GM21576 (cell line): ENCODE measurements around the gene ABTB1.
"Not testable (repeated sequence)": the region's sequence is repeated elsewhere in the genome, so short reads cannot be mapped to it uniquely, and the experiment has no call there.

Experiments used
- ATAC-seq: cut with Tn5 transposase; IDR thresholded peaks from one replicate; pipeline ENCODE4 v1.9.1; 2021; ENCODE audit warnings: mild to moderate bottlenecking, moderate library complexity; ENCODE audit not compliant: unreplicated experiment

The ABTB1 gene

DNA sequence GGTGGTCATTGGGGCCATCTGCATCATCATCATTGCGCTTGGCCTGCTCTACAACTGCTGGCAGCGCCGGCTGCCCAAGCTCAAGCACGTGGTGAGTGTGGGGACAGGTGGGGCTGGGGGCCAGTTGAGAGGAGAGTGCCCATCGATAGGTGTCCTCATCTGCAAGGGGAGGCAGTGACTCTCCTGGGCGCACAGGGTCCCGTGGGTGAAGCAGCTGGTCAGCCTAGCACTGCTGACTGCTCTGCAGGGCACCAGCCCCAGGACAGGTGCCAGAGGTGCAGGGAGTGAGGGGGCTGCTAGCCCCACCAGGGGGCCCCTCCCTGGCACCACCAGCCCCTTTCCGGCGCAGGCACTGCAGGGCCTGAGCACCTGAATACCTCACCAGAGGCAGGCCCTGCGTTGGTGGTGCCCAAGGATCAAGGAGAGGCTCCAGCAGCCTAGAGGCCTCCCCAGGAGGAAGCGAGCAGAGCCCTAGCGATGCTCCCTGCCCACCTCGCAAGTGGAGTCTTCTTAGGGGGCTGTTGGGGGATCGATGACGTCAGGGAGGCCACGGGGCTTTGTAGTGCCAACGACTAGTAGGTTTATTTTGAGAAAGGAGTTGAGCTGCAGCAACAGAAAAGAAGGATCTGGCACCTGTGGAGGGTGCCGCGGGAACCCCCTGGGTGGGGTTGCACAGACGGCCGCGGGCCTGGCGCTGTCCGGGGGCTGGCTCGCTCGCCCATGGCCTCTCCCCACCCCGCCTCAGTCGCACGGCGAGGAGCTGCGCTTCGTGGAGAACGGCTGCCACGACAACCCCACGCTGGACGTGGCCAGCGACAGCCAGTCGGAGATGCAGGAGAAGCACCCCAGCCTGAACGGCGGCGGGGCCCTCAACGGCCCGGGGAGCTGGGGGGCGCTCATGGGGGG is 976 bp upstream of the ABTB1 start:
- ATAC-seq, result peak; percentile 19

DNA sequence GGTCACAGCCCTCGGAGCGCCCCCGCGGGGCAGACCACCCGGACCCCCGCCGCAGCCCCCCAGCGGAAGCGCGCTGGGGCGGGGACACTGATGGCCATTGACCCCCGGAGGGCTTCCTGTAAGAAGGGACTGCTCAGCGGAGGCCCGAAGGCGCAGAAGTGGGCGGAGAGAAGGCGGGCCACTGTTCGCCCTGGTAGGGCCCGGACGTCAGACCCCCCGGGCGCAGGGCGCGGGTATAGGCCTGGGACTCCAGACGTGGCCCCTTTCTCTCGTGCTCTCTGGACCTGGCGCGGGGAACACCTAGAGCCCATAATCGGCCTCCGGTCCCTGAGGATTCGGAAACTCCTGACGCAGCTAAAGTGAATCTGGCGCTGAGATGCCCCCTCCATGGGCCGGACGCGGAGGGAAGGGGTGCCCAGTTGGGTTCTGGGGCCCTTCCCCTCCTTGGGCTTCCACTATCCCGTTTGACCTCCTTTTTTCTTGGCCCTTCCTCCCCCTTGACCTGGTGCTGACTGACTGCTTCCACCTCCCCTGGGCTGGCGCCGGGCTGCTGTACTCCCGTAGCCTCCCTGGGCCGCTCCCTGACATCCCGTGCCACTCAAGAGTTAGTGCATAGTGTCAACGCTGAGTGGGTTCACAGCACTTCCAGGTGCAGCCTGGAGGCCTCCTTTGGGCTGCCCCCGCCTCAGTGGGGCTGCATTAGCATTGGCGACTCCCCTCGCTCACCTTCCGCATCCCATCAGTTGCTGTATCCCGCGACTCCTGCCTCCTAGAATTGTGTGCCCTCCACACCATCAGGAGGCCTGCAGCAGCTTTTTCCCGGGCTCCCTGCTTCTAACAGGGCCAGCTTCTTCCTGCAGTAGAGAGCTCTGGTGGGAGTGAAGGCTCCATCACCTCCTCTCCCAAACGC is 694 bp downstream of the ABTB1 start:
- ATAC-seq, result peak; percentile 30

DNA sequence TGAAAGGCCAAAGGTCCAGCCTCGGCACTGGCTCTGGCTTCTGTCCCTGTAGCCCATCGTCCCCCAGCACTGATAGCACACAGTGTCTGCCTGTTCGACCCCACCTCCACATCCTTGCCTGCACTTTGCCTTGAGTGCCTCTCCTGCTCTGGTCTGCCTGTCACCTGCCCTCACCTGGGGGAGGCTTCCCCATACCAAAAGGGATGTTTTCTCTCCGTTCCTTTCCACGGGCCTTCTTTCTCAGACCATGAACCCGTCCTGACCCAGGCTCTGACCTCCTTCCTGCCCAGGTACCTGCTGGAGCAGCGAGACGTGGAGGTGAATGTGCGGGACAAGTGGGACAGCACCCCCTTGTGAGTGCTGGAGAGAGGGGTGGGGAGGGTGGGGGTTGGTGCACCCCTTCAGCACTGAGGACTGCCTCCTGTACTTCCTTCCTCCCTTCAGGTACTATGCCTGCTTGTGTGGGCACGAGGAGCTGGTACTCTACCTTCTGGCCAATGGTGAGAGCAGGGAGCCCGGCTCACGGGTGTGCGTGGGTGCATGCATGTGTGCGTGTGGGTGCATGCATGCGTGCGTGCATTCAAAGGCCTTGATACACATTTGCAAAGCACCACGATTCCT is 1.5 kb downstream of the ABTB1 start:
- no peak for ATAC-seq

DNA sequence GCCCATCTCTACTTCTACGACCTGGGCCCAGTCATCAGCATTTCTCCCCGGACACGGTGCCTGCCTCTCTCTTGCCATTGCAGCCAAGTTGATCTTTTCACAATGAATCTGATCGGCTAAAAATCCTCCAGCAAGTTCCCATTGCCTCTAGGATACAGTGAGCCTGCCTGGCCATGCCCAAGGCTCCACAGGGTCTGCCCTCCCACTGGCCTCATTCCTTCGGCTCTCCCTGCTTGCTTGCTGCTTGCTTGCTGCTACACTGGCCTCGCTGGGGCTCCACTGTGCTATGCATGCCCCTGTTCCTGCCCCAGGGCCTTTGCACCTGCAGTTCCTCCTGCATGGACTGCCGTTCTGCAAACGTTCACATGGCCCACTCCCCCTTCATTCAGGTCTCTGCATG is 2.0 kb downstream of the ABTB1 start:
- ATAC-seq, result no peak

DNA sequence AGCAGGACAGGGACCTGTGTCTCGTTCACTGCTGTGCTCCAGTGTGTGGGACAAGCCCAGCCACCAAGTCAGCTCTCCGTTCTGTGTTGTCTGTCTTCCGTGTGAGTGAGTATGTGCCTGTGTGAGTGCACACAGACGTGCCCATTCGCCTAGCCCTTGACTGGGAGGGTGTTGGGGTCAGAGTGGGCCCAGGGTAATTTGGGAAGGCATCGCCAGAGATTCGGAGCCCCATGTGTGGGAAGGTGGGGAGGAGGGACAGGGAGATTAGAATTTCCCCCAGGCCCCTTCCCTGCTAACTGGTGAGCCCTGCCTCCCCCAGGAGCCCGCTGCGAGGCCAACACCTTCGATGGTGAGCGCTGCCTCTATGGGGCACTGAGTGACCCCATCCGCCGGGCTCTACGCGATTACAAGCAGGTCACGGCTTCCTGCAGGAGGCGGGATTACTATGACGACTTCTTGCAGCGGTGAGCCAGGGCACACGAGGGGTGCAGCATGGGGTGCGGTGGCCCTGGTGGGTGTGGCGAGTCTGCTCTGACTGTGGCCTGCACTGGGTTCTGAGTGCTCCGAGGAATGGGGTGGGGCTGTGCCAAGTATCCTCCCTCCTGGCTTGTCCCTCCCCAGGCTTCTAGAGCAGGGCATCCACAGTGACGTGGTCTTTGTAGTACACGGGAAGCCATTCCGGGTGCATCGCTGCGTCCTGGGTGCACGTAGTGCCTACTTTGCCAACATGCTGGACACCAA is 3.1 kb downstream of the ABTB1 start:
- ATAC-seq, result no peak

DNA sequence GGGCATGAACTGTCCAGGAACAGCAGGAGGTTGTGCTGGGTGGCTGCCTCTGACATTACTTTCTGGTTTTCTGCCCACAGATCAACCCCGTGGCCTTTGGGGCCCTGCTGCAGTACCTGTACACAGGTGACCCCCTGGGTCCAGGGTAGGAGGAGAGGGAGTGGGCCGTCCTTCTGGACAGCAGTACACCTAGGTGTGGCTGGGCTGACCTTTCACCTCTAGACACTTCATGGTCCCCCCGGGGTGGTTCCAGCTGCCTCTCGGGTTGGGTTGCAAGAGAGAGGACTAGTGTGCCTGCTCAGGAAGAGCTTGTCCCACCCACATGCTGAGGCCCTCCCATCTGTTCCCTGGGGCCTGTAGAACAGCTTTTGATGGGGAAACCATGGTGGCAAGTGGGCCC is 3.7 kb downstream of the ABTB1 start:
- ATAC-seq, result no peak

DNA sequence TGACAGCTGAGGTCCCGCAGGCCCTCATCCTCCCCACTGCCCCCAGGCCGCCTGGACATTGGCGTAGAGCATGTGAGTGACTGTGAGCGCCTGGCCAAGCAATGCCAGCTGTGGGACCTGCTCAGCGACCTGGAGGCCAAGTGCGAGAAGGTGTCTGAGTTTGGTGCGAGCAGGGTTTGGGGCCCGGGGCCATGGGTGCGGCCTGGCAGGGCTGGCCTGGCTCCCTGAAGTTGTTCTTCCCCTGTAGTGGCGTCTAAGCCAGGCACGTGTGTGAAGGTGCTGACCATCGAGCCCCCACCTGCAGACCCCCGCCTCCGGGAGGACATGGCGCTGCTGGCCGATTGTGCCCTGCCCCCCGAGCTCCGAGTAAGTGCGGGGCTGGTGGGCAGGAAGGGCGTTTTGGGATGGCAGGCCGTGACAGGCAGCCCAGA is 4.2 kb downstream of the ABTB1 start:
- ATAC-seq, result no peak

DNA sequence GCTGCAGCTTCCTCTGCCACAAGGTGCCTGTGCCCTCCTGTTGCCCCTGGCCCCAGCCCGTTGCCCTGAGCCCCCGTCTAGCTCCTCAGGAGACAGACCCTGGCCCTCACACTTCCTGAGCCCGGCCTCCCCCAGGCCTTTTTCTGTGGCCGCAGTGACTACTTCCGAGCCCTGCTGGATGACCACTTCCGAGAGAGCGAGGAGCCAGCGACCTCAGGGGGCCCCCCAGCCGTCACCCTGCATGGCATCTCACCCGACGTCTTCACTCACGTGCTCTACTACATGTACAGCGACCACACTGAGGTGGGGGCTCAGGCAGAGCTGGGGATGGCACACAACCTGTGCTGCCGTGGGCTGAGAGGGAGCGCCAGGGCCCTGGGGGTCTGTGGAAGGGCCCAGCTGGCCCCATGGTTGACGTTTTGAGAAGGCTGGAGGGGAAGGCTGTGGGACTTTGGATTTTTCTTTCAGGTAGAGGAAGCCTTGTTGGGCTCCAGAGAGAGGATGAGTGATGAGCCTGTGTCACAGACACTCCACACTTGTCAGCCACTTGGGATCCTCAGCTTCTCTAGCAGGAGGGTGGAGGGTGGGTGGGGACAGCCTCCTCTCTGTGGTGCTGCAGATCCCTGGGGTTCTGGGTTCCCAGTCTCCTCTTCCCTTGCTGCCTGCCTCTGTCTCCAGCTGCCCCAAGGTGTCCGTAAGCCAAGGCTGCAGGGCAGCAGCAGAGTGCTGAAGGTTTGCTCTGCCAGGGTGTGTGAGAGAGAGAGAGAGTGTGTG is 5.0 kb downstream of the ABTB1 start:
- ATAC-seq, result no peak

DNA sequence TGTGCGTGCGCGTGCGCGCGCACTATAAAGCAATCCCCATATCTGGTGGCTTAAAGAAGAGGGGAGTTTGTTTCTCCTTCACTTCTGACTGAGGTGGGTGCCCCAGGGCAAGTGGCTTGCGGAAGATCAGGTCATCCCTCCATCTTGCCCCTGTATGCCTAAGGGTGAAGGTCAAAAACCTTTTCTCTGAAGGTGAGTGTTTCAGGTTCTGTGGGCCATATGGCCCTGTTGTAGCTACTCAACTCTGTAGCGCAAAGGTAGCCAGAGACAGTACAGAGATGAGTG is 5.5 kb downstream of the ABTB1 start:
- no peak for ATAC-seq

DNA sequence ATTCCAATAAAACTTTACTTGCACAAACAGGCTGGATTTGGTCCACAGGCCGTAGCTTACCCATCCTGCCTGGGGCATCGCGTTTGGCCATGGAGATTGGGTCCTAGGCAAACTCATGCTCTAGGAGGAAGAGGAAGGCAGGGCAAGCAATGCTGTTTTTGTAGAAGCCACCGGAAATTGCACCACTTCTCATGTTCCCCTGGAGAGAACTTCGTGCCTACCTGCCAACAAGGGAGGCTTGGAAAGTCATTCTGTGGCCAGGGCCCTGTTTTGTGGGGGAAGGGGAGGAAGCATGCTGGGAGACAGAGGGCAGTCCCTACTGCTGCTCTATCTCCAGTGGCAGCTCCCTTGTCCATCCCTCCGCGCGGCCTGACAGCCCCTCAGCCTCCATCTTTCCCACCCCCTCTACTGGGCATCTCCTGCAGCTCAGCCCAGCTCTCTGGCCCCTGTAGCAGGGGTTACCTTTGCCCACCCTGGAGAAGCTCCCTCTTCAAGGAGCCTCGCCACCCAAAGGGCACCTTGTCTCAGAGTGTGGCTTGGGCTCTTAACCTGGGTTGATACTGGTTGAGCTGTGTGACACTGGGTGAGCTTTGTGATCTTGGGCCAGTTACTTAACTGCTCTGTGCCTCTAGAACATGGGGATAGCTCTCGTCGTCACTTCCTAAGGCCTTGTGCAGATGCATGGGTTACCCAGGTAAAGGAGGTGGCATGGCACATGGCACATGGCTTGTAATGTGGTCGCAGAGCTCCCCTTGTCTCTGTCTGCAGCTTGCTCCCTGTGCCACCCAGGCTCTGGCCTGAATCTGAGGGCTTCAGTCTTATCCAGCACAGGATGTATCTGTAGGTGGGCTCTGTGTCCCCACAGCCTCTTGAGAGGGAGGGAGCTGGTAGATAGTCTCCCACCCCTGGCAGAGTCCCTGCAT is 6.1 kb downstream of the ABTB1 start:
- ATAC-seq, result no peak

DNA sequence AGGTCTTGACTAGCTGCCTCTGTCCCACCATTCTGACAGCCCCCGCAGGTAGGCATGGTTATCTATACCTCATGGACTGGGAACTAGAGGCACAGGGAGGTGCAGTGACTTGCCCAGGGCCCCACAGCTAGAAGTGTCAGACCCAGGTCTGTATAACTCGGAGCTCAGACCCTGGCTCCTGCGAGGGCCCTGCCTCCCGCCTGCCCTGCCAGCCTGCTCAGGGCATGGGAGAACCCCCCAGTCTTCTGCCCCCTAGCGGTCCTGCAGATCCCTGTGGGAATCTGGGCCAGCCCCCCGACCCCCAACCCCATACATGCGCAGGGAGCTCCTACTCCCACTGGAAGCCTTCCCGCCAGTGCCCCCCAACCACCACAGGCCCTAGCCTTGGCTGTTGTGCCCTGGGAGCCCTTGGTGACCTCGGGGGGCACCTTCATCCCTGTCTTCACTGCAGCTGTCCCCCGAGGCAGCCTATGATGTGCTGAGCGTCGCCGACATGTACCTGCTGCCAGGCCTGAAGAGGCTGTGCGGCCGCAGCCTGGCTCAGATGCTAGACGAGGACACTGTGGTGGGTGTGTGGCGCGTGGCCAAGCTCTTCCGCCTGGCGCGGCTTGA is 6.9 kb downstream of the ABTB1 start:
- no peak for ATAC-seq

DNA sequence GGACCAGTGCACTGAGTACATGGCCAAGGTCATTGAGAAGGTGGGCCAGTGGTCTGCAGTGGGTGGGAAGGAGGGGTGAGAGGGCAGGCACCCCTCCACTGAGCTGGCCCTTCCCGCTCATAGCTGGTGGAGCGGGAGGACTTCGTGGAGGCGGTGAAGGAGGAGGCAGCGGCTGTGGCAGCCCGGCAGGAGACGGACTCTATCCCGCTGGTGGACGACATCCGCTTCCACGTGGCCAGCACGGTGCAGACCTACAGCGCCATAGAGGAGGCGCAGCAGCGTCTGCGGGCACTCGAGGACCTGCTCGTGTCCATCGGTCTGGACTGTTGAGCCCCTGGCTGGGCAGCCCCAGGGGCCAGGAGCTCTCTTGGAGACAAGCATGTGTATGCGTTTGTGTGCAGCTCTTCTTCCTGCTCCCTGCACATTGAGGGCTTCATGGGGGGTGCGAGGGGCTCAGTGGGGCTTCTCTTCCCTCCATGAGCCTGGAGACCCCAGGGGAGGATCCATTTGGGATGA is 7.5 kb downstream of the ABTB1 start:
- no peak for ATAC-seq

DNA sequence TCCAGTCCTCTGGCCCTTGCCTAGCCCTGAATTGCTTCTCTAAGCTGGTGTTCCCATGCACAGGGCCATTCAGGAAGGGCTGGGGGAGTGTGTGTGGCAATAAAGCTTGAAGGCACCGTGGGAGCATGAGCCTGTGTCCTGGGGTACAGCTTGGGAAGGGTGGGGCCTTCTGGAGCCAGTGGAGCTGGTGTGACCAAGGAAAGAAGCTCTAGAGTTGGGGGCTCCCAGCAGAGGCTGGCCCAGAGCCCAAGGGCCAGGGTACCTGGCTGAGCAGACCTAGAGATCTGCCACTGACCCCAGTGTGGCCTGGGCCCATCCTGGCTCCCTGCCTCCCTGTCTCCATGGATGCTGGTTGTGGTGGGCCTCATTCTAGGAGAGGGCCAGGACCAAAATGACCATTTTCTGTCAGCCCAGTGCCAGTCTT is 8.1 kb downstream of the ABTB1 start:
- no peak for ATAC-seq

DNA sequence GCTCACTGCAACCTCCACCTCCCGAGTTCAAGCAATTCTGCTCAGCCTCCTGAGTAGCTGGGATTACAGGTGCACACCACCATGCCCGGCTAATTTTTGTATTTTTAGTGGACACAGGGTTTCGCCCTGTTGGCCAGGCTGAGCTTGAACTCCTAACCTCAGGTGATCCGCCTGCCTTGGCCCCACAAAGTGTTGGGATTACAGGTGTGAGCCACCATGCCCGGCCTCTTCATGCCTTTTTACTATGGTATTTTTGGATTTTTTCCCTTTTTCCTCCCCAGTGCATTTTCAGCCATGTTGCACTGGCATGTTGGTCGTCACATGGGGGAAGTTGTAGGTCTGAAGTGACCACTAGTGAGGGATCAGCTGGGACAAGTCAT is 9.4 kb downstream of the ABTB1 start:
- ATAC-seq, result not testable (repeated sequence)

DNA sequence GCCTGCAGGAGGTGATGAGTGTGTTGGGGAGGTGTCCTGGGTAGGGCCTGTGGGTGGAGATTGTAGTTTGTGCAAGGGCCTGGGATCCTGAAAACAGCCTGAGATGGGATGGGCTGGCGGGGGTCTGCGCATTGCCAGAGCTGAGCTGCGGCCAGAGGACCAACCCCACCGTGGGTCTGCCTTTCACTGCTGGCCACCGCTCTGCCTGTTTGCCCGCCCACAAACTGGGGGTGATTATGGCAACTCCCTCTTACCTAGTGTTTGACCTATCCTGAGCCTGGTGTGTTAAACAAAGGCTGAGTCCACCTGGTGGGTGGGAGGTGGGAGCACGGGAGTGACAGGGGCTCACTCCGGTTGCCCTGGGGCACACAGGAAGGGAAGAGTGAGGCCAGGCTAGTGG is 9.8 kb downstream of the ABTB1 start:
- ATAC-seq, result no peak

DNA sequence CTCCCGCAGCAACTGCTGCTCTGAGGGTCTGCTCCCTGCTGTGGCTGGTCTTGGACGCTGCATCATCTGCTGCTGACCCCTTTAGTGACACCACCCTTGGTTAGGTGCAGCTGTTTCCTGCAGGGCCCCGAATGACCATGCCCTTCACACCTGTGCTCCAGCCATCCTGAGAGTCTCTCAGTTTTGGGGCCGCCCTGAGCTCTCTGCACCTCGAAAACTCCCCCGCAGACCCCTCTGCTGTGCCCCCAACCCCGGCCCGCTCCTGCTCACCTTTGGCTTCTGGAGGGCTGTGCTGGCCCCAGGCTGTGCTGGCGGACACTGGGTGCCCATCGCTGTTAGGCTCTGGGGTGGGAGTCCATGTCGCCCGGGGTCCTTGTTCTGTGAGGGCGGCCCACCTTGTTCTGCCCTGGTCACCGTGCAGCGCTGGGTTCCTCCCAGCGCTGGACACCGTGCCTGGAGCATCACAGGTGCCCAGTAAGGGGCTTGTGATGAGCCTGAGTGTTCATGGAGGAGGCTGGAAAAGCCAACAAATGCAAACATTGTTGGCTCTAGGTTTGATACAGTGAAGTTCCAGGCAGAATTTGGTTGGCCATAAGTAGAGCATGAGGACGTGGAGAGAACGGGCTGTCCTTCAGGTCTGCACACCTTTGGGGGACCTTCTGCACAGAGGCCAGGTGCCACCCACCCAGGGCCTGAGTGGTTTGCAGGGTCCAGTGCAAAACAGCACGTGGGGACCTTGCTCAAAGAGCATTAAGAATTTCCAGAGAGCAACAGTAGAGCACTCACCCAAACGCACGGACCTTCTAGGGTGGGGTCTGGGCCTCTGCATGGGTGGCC is 12.3 kb downstream of the ABTB1 start:
- no peak for ATAC-seq

DNA sequence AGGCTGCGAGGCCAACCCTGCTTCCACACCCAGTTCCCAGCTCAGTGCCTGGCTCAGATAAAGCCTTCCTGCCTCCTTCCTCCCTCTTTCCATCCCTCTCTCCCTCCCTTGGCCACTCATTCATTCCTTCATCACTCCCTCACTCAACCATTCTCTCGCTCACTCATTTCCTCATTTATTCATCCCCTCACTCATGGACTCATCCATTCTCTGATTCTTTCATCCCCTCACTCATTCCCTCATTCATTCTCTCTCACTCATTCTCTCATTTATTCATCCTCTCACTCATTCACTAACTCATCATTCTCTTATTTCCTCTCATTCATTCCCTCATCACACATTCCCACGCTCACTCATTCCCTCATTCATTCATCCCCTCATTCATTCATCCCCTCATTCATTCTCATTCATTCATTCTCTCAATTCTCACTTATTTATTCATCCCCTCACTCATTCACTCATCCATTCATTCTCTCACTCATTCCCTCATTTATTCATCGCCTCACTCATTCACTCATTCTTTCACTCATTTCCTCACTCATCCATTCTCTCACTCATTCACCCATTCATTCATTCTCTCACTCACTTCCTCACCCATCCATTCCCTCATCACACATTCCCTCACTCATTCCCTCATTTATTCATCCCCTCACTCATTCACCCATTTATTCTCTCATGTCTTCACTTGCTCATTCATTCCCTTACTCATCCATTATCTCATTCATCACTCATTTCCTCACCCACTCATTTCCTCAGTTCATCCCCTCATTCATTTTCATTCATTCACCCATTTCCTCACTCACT is 13.2 kb downstream of the ABTB1 start:
- ATAC-seq, result no peak
